GM12874 (cell line): Measurements from ENCODE around the gene TARS1.

Experiments
- CTCF ChIP-seq: IDR thresholded peaks from 2 replicates; pipeline ENCODE4 v1.5.1; 2011; ENCODE audit warnings: low read depth, mild to moderate bottlenecking, control low read depth, low read length, moderate library complexity; ENCODE audit not compliant: insufficient read depth

The TARS1 gene

DNA sequence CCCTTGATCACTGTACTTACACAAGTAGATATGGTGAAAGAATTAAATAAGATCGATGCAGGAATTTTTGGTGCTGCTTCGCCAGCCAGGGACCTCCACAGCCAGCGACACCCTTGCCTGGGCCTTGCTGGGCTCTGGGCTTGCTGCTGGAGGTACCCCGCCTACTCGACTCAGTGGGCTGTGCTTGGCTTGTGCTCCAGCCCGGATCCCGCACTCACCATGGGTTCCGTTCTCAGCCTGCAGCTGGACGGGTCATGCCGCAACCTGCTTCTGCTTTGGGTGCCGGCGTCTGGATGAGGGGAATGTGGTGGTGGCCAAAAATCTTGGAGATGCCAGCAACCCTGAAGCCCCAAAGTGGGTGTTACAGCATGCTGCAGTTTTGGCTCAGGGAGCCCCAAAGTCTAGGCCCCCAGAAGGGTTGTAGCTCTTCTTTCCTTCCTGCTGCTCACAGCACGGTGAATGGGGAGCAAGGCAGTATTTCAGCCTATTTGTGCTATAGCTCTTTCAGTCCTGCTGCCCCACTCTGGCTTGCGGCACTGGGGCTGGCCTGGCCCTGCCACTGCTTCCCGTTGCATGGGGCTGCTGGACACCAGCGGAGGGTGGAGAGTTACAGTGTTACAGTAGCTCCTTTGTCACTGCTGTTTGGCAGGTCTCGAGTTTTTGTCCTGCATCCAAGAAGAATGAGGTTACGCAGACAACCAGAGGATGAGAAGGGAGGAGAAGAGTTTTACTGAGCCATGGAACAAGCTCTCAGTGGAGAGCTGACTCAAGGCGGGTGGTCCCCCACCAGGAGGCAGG is 48.0 kb downstream of the TARS1 start:
- TF ChIP-seq CTCF: no peak

DNA sequence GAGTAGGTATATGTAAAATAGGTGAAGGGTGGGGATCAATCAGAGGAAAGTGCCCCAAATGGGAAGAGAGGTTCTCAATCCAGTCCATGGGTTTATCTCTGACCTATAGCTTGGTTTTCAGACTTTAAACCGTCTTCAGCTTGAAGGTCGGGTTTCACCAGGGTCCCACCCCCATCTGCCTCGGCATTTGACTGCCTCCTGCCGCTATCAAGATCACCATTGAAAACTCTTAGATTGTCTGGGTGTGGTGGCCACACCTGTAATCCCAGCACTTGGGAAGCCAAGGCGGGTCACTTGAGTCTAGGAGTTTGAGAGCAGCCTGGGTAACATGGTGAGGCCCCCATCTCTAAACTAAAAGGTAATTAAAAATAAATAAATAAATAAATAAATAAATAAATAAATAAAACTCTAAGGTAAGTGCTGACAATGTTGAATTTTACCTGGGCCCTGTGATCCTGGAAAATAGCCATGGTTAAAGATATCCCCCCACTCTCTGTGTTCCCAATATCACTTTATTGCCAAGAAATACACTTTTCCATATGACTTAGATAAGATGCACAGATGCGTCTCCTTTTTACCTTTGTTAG is 48.8 kb downstream of the TARS1 start:
- no peak for TF ChIP-seq CTCF

DNA sequence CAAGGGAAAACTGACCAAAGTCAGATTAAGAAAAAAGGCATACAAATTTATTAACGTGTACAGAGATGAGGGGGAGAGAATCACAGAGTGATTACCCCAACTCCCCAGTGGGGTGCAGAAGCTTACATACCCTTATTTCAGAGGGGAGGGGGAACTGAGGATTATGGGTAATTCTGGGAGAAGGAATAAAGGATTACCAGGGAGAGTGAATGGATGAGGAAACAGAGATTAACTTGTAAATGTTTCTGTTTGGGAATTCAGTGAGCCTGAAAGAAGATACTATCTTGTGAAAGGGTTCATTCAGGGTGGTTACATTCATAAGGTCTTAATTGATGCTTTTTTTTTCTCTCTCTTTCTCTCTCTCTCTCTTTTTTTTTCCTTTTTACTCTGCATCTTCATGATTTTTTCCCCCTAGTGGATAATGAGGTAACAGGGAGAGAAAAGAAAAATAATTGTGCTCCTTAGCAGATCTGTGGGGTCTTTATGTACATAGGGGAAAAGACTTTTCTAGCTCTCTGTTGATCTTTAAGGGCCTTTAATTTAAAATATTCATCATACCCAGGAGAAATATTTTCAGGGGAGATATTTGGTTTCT is 49.4 kb downstream of the TARS1 start:
- no peak for TF ChIP-seq CTCF

GRCh38 chr5:33491941-33492340 is 51.2 kb downstream of the TARS1 start:
- no peak for TF ChIP-seq CTCF

GRCh38 chr5:33494466-33494865 is 53.7 kb downstream of the TARS1 start:
- no peak for TF ChIP-seq CTCF

GRCh38 chr5:33501260-33501659 is 60.5 kb downstream of the TARS1 start:
- TF ChIP-seq CTCF: no peak

DNA sequence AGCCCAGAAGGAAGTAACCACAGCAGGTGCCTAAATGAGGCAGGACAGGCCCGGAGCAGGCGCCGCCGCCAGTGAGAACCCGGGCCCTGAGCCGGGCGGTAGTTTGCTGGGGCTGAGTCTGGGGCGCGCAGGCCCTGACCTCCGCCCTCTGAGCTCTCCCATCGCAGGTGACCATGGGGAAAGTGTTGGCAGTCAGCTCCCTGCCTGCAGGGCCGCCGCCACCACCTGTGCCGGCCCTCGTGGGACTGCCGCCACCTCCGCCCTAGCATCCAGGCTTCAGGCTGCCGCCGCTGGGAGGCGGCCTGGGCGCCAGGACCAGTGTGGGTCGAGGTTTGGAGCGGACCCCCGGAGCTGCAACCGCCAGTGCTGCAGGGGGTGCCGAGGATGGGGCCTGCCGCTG is 61.1 kb downstream of the TARS1 start:
- no peak for TF ChIP-seq CTCF
